Prostate gland (tissue), 2 donors: ENCODE measurements around the gene SPG11. TPM values are rescaled to one million over a fixed set of nuclear protein-coding genes. Genes with fewer than 3 reads are reported as not detected.

Source experiments
- DNase-seq: peaks from one replicate; pipeline ENCODE4 v3.0.0-alpha.2; 2019; ENCODE audit warnings: low spot score
- H3K27ac ChIP-seq, 2 donors: fragments of 200-600 bp; sonication (generic); 2 replicates each; pipeline ENCODE4 v1.5.1; 2017 to 2019
- H3K27me3 ChIP-seq: fragments of 200-600 bp; sonication (generic); replicated peaks from 2 replicates; pipeline ENCODE4 v1.5.1; 2019; ENCODE audit not compliant: insufficient read depth
- H3K36me3 ChIP-seq, 2 donors: fragments of 200-600 bp; sonication (generic); 1 replicate in 1 of 2; 2 replicates in 1 of 2; pipeline versions ENCODE4 v1.5.1 to v1.8.1; 2017 to 2019
- H3K4me1 ChIP-seq: fragments of 200-600 bp; sonication (generic); replicated peaks from 2 replicates; pipeline ENCODE4 v1.5.1; 2019
- H3K4me3 ChIP-seq, 2 donors: fragments of 200-600 bp; sonication (generic); 2 replicates each; pipeline ENCODE4 v1.5.1; 2017 to 2019
- H3K9me3 ChIP-seq: fragments of 200-600 bp; sonication (generic); 2 replicates; pipeline ENCODE4 v1.5.1; 2017
- POLR2A ChIP-seq: fragments of 450-650 bp; IDR thresholded peaks from one replicate; pipeline ENCODE4 v1.6.1; 2016; ENCODE audit warnings: antibody characterized with exemption, mild to moderate bottlenecking
- POLR2AphosphoS5 ChIP-seq: sonication (generic); formaldehyde crosslinking; IDR thresholded peaks from one replicate; pipeline ENCODE4 v1.6.1; 2017; ENCODE audit warnings: antibody characterized with exemption
- WGBS: methylation state at CpG from one replicate; pipeline ENCODE4 v1.1.5; 2018; 5-methylcytosine and 5-hydroxymethylcytosine counted together
- intact Hi-C: fragments of 100-400 bp; cut with DNase I; formaldehyde crosslinking; loops from one replicate; pipeline ENCODE4 v1.14.2; 2022
- total RNA-seq, 2 donors: library from RNA; depleted of rRNA; stranded (reverse); fragments of >200 nt; gene quantifications; one replicate each; pipeline ENCODE4 v1.1.0, GENCODE V29; 2016
- TF ChIP-seq, protein P1 (sequence below), 4 experiments: fragments of 200-600 bp in 2 of 4; fragments of 450-650 bp in 2 of 4; sonication (generic) in 2 of 4; IDR thresholded peaks; 1 replicate in 3 of 4; 2 replicates in 1 of 4; pipeline ENCODE4 v1.5.1; 2016 to 2019; ENCODE audit warnings: antibody characterized with exemption in 4 of 4, mild to moderate bottlenecking in 2 of 4, moderate library complexity in 2 of 4

SPG11 gene
- total RNA-seq, 2 donors from 2014 or later = 86.2 to 93.7 TPM

- WGBS = 94% methylated on average over 3 of the region's 3 CpGs
- H3K36me3 ChIP-seq = peaks cover 0 to 9% of the 10 kb centered on the region in 2 donors
- H3K4me1 ChIP-seq = no peaks in the 10 kb centered on the region
- H3K4me3 ChIP-seq = no peak overlapping the region
- intact Hi-C loops = no loop called here
- no peaks in the 10 kb centered on the region for H3K9me3 ChIP-seq
- no peak overlapping the region for H3K27ac ChIP-seq
- DNase-seq = no peak
- H3K27me3 ChIP-seq = no peaks in the 10 kb centered on the region
- TF ChIP-seq, protein P1, sequence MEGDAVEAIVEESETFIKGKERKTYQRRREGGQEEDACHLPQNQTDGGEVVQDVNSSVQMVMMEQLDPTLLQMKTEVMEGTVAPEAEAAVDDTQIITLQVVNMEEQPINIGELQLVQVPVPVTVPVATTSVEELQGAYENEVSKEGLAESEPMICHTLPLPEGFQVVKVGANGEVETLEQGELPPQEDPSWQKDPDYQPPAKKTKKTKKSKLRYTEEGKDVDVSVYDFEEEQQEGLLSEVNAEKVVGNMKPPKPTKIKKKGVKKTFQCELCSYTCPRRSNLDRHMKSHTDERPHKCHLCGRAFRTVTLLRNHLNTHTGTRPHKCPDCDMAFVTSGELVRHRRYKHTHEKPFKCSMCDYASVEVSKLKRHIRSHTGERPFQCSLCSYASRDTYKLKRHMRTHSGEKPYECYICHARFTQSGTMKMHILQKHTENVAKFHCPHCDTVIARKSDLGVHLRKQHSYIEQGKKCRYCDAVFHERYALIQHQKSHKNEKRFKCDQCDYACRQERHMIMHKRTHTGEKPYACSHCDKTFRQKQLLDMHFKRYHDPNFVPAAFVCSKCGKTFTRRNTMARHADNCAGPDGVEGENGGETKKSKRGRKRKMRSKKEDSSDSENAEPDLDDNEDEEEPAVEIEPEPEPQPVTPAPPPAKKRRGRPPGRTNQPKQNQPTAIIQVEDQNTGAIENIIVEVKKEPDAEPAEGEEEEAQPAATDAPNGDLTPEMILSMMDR (IDR thresholded peaks at IDR 0.05) = no peak
- TF ChIP-seq POLR2AphosphoS5 (no peak), POLR2A (no peak)
Measured at GRCh38 chr15:44595656-44596510, 67.6 kb downstream of the SPG11 start.

DNA sequence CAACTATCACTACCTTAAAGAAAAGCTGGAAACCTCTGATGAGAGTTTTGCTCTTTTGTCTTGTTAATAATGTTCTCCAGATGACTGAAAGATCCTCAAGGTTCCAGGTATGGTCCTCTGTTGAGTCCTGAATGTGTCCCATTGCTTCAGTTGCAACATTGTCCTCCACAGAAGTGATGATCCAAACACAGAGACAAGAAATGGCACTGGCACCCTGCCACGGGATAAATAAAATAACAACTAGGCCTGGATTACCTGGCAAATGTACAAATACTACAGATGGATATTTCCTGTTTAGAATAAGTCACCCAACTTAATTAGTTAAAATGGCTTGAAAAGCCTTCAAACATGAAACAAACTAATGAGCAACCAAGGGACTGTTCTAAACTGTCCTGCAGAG, 68.2 kb downstream of the SPG11 start:
- TF ChIP-seq, protein P1 (IDR thresholded peaks at IDR 0.05) = no peak
- no peak for TF ChIP-seq POLR2A
- TF ChIP-seq POLR2AphosphoS5 = no peak
- H3K36me3 ChIP-seq = peaks cover 0 to 9% of the 10 kb centered on the region in 2 donors
- no peak overlapping the region for H3K27ac ChIP-seq
- H3K4me3 ChIP-seq = no peak overlapping the region
- H3K9me3 ChIP-seq = no peaks in the 10 kb centered on the region
- intact Hi-C loops = no loop called here
- peak; percentile 28 for DNase-seq
- no peaks in the 10 kb centered on the region for H3K27me3 ChIP-seq
- 69% methylated on average over 1 of the region's 1 CpG for WGBS
- no peaks in the 10 kb centered on the region for H3K4me1 ChIP-seq

- Histone ChIP-seq H3K9me3 (no peaks in the 10 kb centered on the region), H3K4me3 (no peak overlapping the region), H3K27me3 (no peaks in the 10 kb centered on the region), H3K36me3 (peaks cover 0 to 9% of the 10 kb centered on the region in 2 donors), H3K27ac (peak overlapping the region in 1 of 2 donors; percentile 22), H3K4me1 (no peaks in the 10 kb centered on the region)
- TF ChIP-seq POLR2AphosphoS5 = no peak
- TF ChIP-seq, protein P1 (IDR thresholded peaks at IDR 0.05) = peak in 2 of 4 experiments; percentile 12 to 20
- intact Hi-C loops = no loop called here
- 82% methylated on average over 7 of the region's 7 CpGs for WGBS
- DNase-seq = no peak
Measured at GRCh38 chr15:44593042-44593736, 70.3 kb downstream of the SPG11 start.

- H3K27ac ChIP-seq = peak overlapping the region; percentile 29 to 59
- no peak overlapping the region for H3K4me3 ChIP-seq
- no peaks in the 10 kb centered on the region for H3K9me3 ChIP-seq
- no peaks in the 10 kb centered on the region for H3K27me3 ChIP-seq
- TF ChIP-seq POLR2A = no peak
- TF ChIP-seq POLR2AphosphoS5 = peak; percentile 88
- TF ChIP-seq, protein P1 (IDR thresholded peaks at IDR 0.05) = no peak
- DNase-seq = peak; percentile 86
- H3K36me3 ChIP-seq = peaks cover 0 to 9% of the 10 kb centered on the region in 2 donors
- no peaks in the 10 kb centered on the region for H3K4me1 ChIP-seq
- WGBS = 60% methylated on average over 1 of the region's 1 CpG
- intact Hi-C loops = no loop called here
Measured at GRCh38 chr15:44591326-44591725, 72.1 kb downstream of the SPG11 start.
